Measurements from ENCODE around the gene PPL.

The PPL gene

DNA sequence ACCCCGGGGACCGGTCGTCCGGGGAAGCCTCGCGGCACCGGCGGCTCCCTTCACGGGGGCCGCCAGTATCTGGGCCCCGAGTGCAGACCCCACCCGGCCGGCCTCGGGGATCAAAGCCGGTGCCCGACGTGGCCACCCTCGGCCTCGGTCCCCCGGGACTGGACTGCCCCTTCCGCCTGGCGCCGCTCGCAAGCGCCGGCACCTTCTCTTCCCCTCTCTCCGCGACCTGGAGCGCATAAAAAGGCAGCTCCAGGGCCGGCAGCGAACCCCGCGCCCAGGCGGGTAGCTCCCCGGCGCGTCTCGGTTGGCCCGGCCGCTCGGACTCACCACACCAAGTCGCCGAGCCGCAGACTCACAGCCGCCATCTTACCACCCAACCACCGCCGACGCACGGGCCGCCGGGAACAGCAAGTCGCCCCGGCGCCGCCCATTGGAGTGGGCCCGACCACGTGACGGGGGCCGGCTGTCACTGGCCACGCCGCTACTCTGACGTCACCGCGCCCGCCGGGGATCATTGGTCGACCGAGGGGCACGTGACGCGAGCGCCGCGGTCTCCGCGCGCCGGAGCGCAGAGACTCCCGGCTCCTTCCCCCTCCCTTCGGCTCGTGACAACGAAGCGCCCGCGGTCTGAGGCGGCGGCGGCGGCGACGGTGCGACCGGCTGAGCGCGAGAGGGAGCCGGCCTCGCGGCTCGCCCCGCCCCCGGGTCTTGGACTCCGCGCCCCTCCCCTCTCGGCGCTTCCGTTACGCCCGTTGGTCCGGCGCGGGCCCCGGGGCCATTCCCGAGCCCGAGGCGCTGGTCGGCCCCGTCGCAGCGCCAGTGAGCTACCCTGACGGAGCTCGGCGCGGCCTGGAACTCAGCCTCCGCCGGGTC is 89.8 kb downstream of the PPL start, which contains the start of the genes GLYR1 and UBN1 (continued):
- TF ChIP-seq MEIS1 (CRISPR knock-in tag; IDR thresholded peaks at IDR 0.05; ENCODE audit: borderline replicate concordance) (no peak), ZBTB21 (tag by site-specific recombination; IDR thresholded peaks at IDR 0.05) (peak; percentile 77), KLF7 (tag by site-specific recombination; IDR thresholded peaks at IDR 0.05; ENCODE audit: borderline replicate concordance) (no peak), MYNN (tag by site-specific recombination; IDR thresholded peaks at IDR 0.05; ENCODE audit: borderline replicate concordance) (no peak)

DNA sequence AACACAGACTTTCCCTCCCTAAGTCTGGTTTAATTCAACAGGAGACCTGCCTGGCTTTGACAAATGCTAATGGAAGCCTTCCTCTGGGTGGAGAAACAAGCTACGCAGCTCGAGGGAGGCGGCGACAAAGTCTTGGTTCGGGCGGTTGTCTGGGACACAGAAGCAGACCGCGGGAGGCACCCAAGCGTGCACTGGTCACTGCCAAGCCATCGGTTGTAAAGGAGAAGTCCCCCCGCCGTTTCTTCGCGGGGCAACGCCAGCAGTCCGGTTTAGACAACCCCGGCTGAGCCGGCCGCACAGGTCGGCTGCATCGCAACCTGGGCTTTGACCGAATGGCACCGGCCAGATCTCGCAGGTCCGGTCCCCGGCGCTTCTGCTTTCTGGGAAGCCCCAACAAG is 90.4 kb downstream of the PPL start:
- Histone ChIP-seq H3K36me3 (ENCODE audit: control insufficient read depth in 2 of 2, insufficient read depth in 1 of 2, low read length in 2 of 2) (peaks cover 23 to 41% of the 10 kb centered on the region in 2 experiments), H3K27ac (ENCODE audit: extremely low read depth, low read depth, low read length) (peak overlapping the region; percentile 78), H3K4me3 (ENCODE audit: low read depth, low read length) (peak overlapping the region; percentile 98), H3K9me3 (ENCODE audit: control insufficient read depth, insufficient read depth, low read depth, low read length) (no peaks in the 10 kb centered on the region), H3K4me1 (ENCODE audit: control insufficient read depth, insufficient read depth, low read length) (peaks cover 11% of the 10 kb centered on the region)
- TF ChIP-seq ZSCAN30 (tag by site-specific recombination; IDR thresholded peaks at IDR 0.05) (no peak), ZNF777 (tag by site-specific recombination; IDR thresholded peaks at IDR 0.05; ENCODE audit: borderline replicate concordance) (no peak), SP2 (tag by site-specific recombination; IDR thresholded peaks at IDR 0.05) (peak; percentile 51), ZNF600 (tag by site-specific recombination; IDR thresholded peaks at IDR 0.05) (no peak), KLF1 (tag by site-specific recombination; IDR thresholded peaks at IDR 0.05) (no peak), ZNF140 (tag by site-specific recombination; IDR thresholded peaks at IDR 0.05) (no peak), OVOL3 (tag by site-specific recombination; IDR thresholded peaks at IDR 0.05) (no peak), SCRT1 (tag by site-specific recombination; IDR thresholded peaks at IDR 0.05; ENCODE audit: borderline replicate concordance) (0 out of 2 replicates have a peak, but pooled peaks have one; percentile 45), GLI4 (tag by site-specific recombination; IDR thresholded peaks at IDR 0.05) (no peak), SCRT2 (tag by site-specific recombination; IDR thresholded peaks at IDR 0.05) (peak; percentile 96), ZNF2 (tag by site-specific recombination; IDR thresholded peaks at IDR 0.05) (no peak), ZNF76 (tag by site-specific recombination; IDR thresholded peaks at IDR 0.05; ENCODE audit: borderline replicate concordance, low read depth) (no peak), ZNF157 (tag by site-specific recombination; IDR thresholded peaks at IDR 0.05) (no peak)
- TF ChIP-seq, protein P1, sequence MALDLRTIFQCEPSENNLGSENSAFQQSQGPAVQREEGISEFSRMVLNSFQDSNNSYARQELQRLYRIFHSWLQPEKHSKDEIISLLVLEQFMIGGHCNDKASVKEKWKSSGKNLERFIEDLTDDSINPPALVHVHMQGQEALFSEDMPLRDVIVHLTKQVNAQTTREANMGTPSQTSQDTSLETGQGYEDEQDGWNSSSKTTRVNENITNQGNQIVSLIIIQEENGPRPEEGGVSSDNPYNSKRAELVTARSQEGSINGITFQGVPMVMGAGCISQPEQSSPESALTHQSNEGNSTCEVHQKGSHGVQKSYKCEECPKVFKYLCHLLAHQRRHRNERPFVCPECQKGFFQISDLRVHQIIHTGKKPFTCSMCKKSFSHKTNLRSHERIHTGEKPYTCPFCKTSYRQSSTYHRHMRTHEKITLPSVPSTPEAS (tag by site-specific recombination; IDR thresholded peaks at IDR 0.05) = no peak
- TF ChIP-seq, protein P2, sequence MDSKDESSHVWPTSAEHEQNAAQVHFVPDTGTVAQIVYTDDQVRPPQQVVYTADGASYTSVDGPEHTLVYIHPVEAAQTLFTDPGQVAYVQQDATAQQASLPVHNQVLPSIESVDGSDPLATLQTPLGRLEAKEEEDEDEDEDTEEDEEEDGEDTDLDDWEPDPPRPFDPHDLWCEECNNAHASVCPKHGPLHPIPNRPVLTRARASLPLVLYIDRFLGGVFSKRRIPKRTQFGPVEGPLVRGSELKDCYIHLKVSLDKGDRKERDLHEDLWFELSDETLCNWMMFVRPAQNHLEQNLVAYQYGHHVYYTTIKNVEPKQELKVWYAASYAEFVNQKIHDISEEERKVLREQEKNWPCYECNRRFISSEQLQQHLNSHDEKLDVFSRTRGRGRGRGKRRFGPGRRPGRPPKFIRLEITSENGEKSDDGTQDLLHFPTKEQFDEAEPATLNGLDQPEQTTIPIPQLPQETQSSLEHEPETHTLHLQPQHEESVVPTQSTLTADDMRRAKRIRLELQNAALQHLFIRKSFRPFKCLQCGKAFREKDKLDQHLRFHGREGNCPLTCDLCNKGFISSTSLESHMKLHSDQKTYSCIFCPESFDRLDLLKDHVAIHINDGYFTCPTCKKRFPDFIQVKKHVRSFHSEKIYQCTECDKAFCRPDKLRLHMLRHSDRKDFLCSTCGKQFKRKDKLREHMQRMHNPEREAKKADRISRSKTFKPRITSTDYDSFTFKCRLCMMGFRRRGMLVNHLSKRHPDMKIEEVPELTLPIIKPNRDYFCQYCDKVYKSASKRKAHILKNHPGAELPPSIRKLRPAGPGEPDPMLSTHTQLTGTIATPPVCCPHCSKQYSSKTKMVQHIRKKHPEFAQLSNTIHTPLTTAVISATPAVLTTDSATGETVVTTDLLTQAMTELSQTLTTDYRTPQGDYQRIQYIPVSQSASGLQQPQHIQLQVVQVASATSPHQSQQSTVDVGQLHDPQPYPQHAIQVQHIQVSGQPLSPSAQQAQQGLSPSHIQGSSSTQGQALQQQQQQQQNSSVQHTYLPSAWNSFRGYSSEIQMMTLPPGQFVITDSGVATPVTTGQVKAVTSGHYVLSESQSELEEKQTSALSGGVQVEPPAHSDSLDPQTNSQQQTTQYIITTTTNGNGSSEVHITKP (tag by site-specific recombination; IDR thresholded peaks at IDR 0.05) = peak; percentile 63
- ChIA-PET POLR2A (interaction anchor here (0.5 to 2.8 kb wide), 13 partner anchors 8 to 375 kb away, joined by 3 to 8 read pairs (median 4); partner anchors contain the start of genes ANKS3, DNAAF8, SEC14L5 and ZNF500), CTCF (interaction anchor here (1.1 kb wide), 1 partner anchor 109 kb away, joined by 3 read pairs; no protein-coding TSS in a partner anchor)

Measured in HEK293 (cell line).